GM12878 (cell line): ENCODE measurements around the gene IGFL3. TPM values are rescaled to one million over a fixed set of nuclear protein-coding genes. Genes with fewer than 3 reads are reported as not detected.
A peak's percentile ranks its signal among the peaks of the same experiment; 100 is the strongest.

Experiments
- ATAC-seq: fragments of 200-7000 bp; cut with Tn5 transposase; 3 replicates; pipeline ENCODE4 v1.9.1; 2020; ENCODE audit warnings: mild to moderate bottlenecking, moderate library complexity
- Bru-seq: library from RNA; stranded (reverse); fragments of 400-500 nt; gene quantifications from one replicate; lab custom pipeline; 2021; lab: Mats Ljungman, UMichigan
- BruChase-seq, 2 experiments: library from RNA; stranded (reverse); fragments of 400-500 nt; gene quantifications; one replicate each; lab custom pipeline; 2021; lab: Mats Ljungman, UMichigan
- BruUV-seq: library from RNA; stranded (reverse); fragments of 400-500 nt; replicated peaks from 2 replicates; lab custom pipeline; 2021; lab: Mats Ljungman, UMichigan
- CTCF ChIA-PET: fragments of 300-600 bp; sonication (Branson Sonifier 250); formaldehyde crosslinking; extraction: SDS; loops from one replicate; lab custom pipeline; 2021; ENCODE audit warnings: inconsistent platforms; lab: Yijun Ruan, JAX
- POLR2A ChIA-PET: fragments of 350-600 bp; formaldehyde crosslinking; extraction: SDS; loops from one replicate; lab custom pipeline; 2021; ENCODE audit warnings: inconsistent platforms; lab: Charles Lee
- RAD21 ChIA-PET: fragments of 300-600 bp; sonication (Branson Sonifier 250); formaldehyde crosslinking; loops from one replicate; lab custom pipeline; 2023; ENCODE audit warnings: antibody characterized with exemption; ENCODE audit not compliant: unreplicated experiment; lab: Charles Lee
- SMC1A ChIA-PET: fragments of 300-600 bp; sonication (Branson Sonifier 250); formaldehyde crosslinking; loops from one replicate; lab custom pipeline; 2023; ENCODE audit not compliant: unreplicated experiment, uncharacterized antibody; lab: Charles Lee
- DNase-seq: peaks from one replicate; pipeline ENCODE4 v3.0.0-alpha.2; 2011; ENCODE audit warnings: low read depth, low spot score
- FAIRE-seq: peaks from 3 replicates; lab custom pipeline; 2011; peaks lifted over from hg19 to GRCh38; lab: Jason Lieb, UNC
- H2AFZ ChIP-seq: 2 replicates; pipeline ENCODE4 v1.6.0; 2011; ENCODE audit warnings: low read depth, low read length, control low read depth; ENCODE audit not compliant: control insufficient read depth
- H3K27ac ChIP-seq: 2 replicates; pipeline ENCODE4 v1.5.1; 2011; ENCODE audit warnings: control low read depth; ENCODE audit not compliant: control insufficient read depth, insufficient read depth
- H3K27me3 ChIP-seq, 2 experiments: replicated peaks in 1 of 2; 2 replicates each; pipeline versions ENCODE4 v1.6.0 to v1.6.1; 2011; ENCODE audit warnings: low read length in 1 of 2; ENCODE audit not compliant: control insufficient read depth in 2 of 2, insufficient read depth in 2 of 2
- H3K36me3 ChIP-seq, 2 experiments: 2 replicates each; pipeline ENCODE4 v1.5.1; 2011; ENCODE audit warnings: low read length in 1 of 2; ENCODE audit not compliant: control insufficient read depth in 2 of 2, insufficient read depth in 2 of 2
- H3K4me1 ChIP-seq: 2 replicates; pipeline ENCODE4 v1.6.1; 2011; ENCODE audit warnings: mild to moderate bottlenecking, low read length, moderate library complexity, mixed read lengths; ENCODE audit not compliant: control insufficient read depth, insufficient read depth
- H3K4me2 ChIP-seq: 2 replicates; pipeline ENCODE4 v1.6.0; 2011; ENCODE audit warnings: control low read depth; ENCODE audit not compliant: control insufficient read depth, insufficient read depth
- H3K4me3 ChIP-seq: fragments of 200-600 bp; sonication (generic); 2 replicates; pipeline ENCODE4 v1.5.1; 2016
- H3K79me2 ChIP-seq: 2 replicates; pipeline ENCODE4 v1.6.0; 2011; ENCODE audit warnings: low read length; ENCODE audit not compliant: control insufficient read depth, insufficient read depth
- H3K9ac ChIP-seq: 2 replicates; pipeline ENCODE4 v1.8.0; 2011; ENCODE audit warnings: low read length, control low read depth, mixed read lengths; ENCODE audit not compliant: control insufficient read depth, insufficient read depth
- H3K9me3 ChIP-seq: replicated peaks from 3 replicates; pipeline ENCODE4 v1.5.1; 2011; ENCODE audit warnings: mild to moderate bottlenecking, low read length; ENCODE audit not compliant: control insufficient read depth, insufficient read depth
- H4K20me1 ChIP-seq: 2 replicates; pipeline ENCODE4 v1.6.0; 2011; ENCODE audit not compliant: control insufficient read depth, insufficient read depth
- HSF1 ChIP-seq: fragments of 150-350 bp; IDR thresholded peaks from 2 replicates; pipeline ENCODE4 v1.6.1; 2014; ENCODE audit warnings: mild to moderate bottlenecking, low read depth, low read length
- JUNB ChIP-seq: IDR thresholded peaks from 2 replicates; pipeline ENCODE4 v1.6.1; 2016; ENCODE audit warnings: antibody characterized with exemption, mild to moderate bottlenecking
- SMAD1 ChIP-seq: fragments of 450-650 bp; IDR thresholded peaks from 2 replicates; pipeline ENCODE4 v1.6.1; 2018; ENCODE audit warnings: mild to moderate bottlenecking, low read depth; ENCODE audit not compliant: partially characterized antibody
- SPI1 ChIP-seq: IDR thresholded peaks from 2 replicates; pipeline ENCODE4 v1.6.1; 2011; ENCODE audit warnings: low read depth, mild to moderate bottlenecking, low read length, moderate library complexity, borderline replicate concordance; ENCODE audit not compliant: insufficient read depth
- WGBS: methylation state at CpG from one replicate; pipeline ENCODE4 v1.1.6; 2016; ENCODE audit warnings: low lambda C conversion rate; ENCODE audit not compliant: insufficient replicate concordance, insufficient coverage; ENCODE audit errors: missing lambda C conversion rate; 5-methylcytosine and 5-hydroxymethylcytosine counted together
- in situ Hi-C: fragments of 300-500 bp; cut with MboI; formaldehyde crosslinking; loops from 9 replicates; pipeline ENCODE4 v1.14.3; 2018; ENCODE audit warnings: mixed read lengths
- intact Hi-C: fragments of 100-400 bp; cut with micrococcal nuclease; formaldehyde crosslinking; loops from one replicate; pipeline ENCODE4 v1.14.2; 2022; ENCODE audit not compliant: unreplicated experiment
- long read RNA-seq, 2 experiments: library from polyadenylated mRNA; unstranded; transcript quantifications; one replicate each; pipeline ENCODE4 v2.0.0, GENCODE V29; 2019 to 2020
- polyA minus RNA-seq, 3 experiments: library from RNA; depleted of rRNA, polyadenylated mRNA; stranded (reverse); fragments of >200 nt; gene quantifications; 2 replicates each; pipeline ENCODE4 v1.2.3, GENCODE V29; 2011
- polyA plus RNA-seq, 11 experiments: library from polyadenylated mRNA; depleted of rRNA in 4 of 11; unstranded in 6 of 11; stranded (reverse) in 5 of 11; fragments of >200 nt; fragmentation: Nextera tagmentation in 4 of 11; fragmentation: Illumina TruSeq in 1 of 11; extraction: Ambion mirVana in 4 of 11; extraction: Trizol in 1 of 11; gene quantifications; 1 replicate in 1 of 11; 2 replicates in 10 of 11; pipeline versions ENCODE4 v1.2.1 to v1.2.3, GENCODE V29; 2011 to 2016; ENCODE audit warnings: inconsistent platforms in 2 of 11, missing spikeins in 2 of 11, low read depth in 1 of 11
- total RNA-seq, 4 experiments: library from RNA; depleted of rRNA in 3 of 4; stranded (reverse); fragments of >200 nt in 3 of 4; fragmentation: Illumina TruSeq in 1 of 4; extraction: Trizol in 1 of 4; gene quantifications; 2 replicates each; pipeline versions ENCODE4 v1.2.1 to v1.2.3, GENCODE V29; 2013 to 2021
- TF ChIP-seq, protein P1 (sequence below): fragments of 450-650 bp; IDR thresholded peaks from 2 replicates; pipeline ENCODE4 v1.6.1; 2017; ENCODE audit warnings: borderline replicate concordance

Gene IGFL3
- not detected in 2 replicates for total RNA-seq (2013; cell fraction: nucleolus; rRNA removed)
- total RNA-seq (2014; rRNA removed): not detected in 2 replicates
- total RNA-seq (2014; rRNA removed; fragmentation: Illumina TruSeq; extraction: Trizol): not detected in 2 replicates
- total RNA-seq (2021): not detected in 2 replicates
- not detected for polyA plus RNA-seq (2011; ENCODE audit: low read depth)
- not detected in 2 replicates for polyA plus RNA-seq (2011; rRNA removed)
- not detected in 2 replicates for polyA plus RNA-seq (2011; cell fraction: cytosol; rRNA removed)
- polyA plus RNA-seq (2011; cell fraction: nucleus; rRNA removed): not detected in 2 replicates
- not detected in 2 replicates for polyA plus RNA-seq (2012)
- polyA plus RNA-seq (2014; fragmentation: Illumina TruSeq; extraction: Trizol): not detected in 2 replicates
- polyA plus RNA-seq (2014; fragmentation: Nextera tagmentation; extraction: Ambion mirVana): not detected
- not detected in 2 replicates for polyA plus RNA-seq (2014; rRNA removed)
- not detected for polyA plus RNA-seq (2016; fragmentation: Nextera tagmentation; extraction: Ambion mirVana)
- not detected in 2 replicates for polyA minus RNA-seq (2011; rRNA and poly(A)+ RNA removed)
- polyA minus RNA-seq (2011; cell fraction: cytosol; rRNA and poly(A)+ RNA removed): not detected in 2 replicates
- not detected in 2 replicates for polyA minus RNA-seq (2011; cell fraction: nucleus; rRNA and poly(A)+ RNA removed)
- Bru-seq, nascent RNA: not detected
- BruChase-seq, experiment 1, labeled RNA remaining after a 6-hour chase: not detected
- not detected for BruChase-seq, experiment 2, labeled RNA remaining after a 2-hour chase
- long read RNA-seq, experiment 1: 0 reads
- long read RNA-seq, experiment 2: 0 reads

DNA sequence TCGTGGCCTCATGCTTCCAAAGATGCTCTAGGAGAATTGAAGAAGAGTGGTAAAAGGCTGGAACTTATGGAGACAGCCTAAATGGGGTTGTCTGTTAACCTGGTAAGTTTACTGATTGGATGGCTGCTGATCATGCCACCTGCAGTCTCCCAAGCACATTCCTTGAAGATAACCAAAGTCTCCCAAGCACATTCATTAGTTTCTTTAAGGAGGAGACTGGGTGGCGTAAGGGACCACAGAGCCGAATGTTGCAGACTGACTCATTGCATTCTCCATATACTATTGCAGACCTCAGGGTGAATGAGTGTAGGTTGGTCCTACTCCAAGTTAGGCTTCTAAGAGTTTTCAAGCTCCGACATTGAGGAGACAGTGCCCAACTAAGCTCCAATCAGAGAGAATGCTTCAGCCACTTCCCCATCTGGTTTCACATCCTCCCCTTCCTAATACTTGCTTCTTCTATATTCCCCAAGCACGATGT is at the start of gene IGFL3:
Gene IGFL3, minus strand, starts transcription at position 51 of the 478 bp plus-strand sequence. Its CDS starts 39 bp downstream, at position 12.
- in situ Hi-C loops: no loop called here

More for the DNA sequence above, at the start of gene IGFL3:
- H3K4me1 ChIP-seq: no peaks in the 10 kb centered on the region
- intact Hi-C loops: no loop called here
- no peak within 1 kb of the TSS for H3K4me2 ChIP-seq
- CTCF ChIA-PET: interaction anchor here (1.5 kb wide), 1 partner anchor 65 kb away, joined by 3 read pairs; no protein-coding TSS in a partner anchor
- H3K36me3 ChIP-seq: no peaks in the 10 kb centered on the region
- H3K27ac ChIP-seq: no peak within 1 kb of the TSS
- no peak within 1 kb of the TSS for H3K9ac ChIP-seq
- H3K4me3 ChIP-seq: no peak within 1 kb of the TSS
- no peak within 1 kb of the TSS for H2AFZ ChIP-seq
- no peaks in the 10 kb centered on the region; a peak in 1 of 4 replicates for H3K27me3 ChIP-seq
- no peak for ATAC-seq
- no peaks in the 10 kb centered on the region for H4K20me1 ChIP-seq
- WGBS: 20% methylated on average over 5 of the region's 5 CpGs
- no peak for TF ChIP-seq JUNB
- TF ChIP-seq HSF1: no peak
- TF ChIP-seq, protein P1, sequence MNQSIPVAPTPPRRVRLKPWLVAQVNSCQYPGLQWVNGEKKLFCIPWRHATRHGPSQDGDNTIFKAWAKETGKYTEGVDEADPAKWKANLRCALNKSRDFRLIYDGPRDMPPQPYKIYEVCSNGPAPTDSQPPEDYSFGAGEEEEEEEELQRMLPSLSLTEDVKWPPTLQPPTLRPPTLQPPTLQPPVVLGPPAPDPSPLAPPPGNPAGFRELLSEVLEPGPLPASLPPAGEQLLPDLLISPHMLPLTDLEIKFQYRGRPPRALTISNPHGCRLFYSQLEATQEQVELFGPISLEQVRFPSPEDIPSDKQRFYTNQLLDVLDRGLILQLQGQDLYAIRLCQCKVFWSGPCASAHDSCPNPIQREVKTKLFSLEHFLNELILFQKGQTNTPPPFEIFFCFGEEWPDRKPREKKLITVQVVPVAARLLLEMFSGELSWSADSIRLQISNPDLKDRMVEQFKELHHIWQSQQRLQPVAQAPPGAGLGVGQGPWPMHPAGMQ: no peak
- no peak for TF ChIP-seq SMAD1
- peak; percentile 28; the same call in 1 of the 2 replicates for TF ChIP-seq SPI1
- no TSS peak for BruUV-seq
- no peak for FAIRE-seq
- RAD21 ChIA-PET: no interaction called here
- no peaks in the 10 kb centered on the region for H3K79me2 ChIP-seq
- POLR2A ChIA-PET: no interaction called here
- H3K9me3 ChIP-seq: no peaks in the 10 kb centered on the region
- no peak for DNase-seq
- SMC1A ChIA-PET: no interaction called here
